ENCODE results near the gene CCDC154. TPM values are rescaled to one million over a fixed set of nuclear protein-coding genes. Genes with fewer than 3 reads are reported as not detected.

The CCDC154 gene
- total and polyA plus RNA-seq, 2 donors (not counting 3 experiments of a cell fraction or from before 2014, with no cell fraction given): 0.65 to 0.75 TPM

- no peaks in the 10 kb centered on the region for H3K9me1 ChIP-seq (replicated peaks; ENCODE audit: control insufficient read depth, extremely low read depth, insufficient read depth, low read length)
- dilution Hi-C loops (cut with MboI; ENCODE audit: extremely low pct_ligation_motif_present, low sequenced_read_pairs): no loop called here
- POLR2A ChIA-PET: no interaction called here
- H3K27ac ChIP-seq (ENCODE audit: insufficient read depth, low read depth, low read length): no peak overlapping the region
- no peak overlapping the region for H3K4me2 ChIP-seq (ENCODE audit: insufficient read depth, low read length)
- no TSS peak for BruUV-seq (replicated peaks)
- no peaks in the 10 kb centered on the region for H3K27me3 ChIP-seq (ENCODE audit: control insufficient read depth in 2 of 2, insufficient read depth in 2 of 2, low read length in 2 of 2)
- no peak overlapping the region for H3K4me3 ChIP-seq (replicated peaks in 1 of 3; ENCODE audit: insufficient read depth in 1 of 3, low read depth in 1 of 3, low read length in 3 of 3)
- no peaks in the 10 kb centered on the region for H3K79me2 ChIP-seq (ENCODE audit: control insufficient read depth, insufficient read depth, low read length)
- no peak overlapping the region for H3K9ac ChIP-seq (replicated peaks; ENCODE audit: extremely low read depth, insufficient read depth, low read length)
- intact Hi-C loops (cut with micrococcal nuclease): loop anchor here (10.0 kb wide), 1 partner anchor 276 kb away; the partner anchor contains the start of gene MAPK8IP3
- no peaks in the 10 kb centered on the region for H4K20me1 ChIP-seq (replicated peaks; ENCODE audit: control insufficient read depth, extremely low read depth, insufficient read depth, low read length)
- no peaks in the 10 kb centered on the region for H3K4me1 ChIP-seq (ENCODE audit: control insufficient read depth, extremely low read depth, insufficient read depth, low read length)
- H3K36me3 ChIP-seq (ENCODE audit: control insufficient read depth in 2 of 2, extremely low read depth in 1 of 2, insufficient read depth in 2 of 2, low read length in 2 of 2): no peaks in the 10 kb centered on the region
- TF ChIP-seq MAX (IDR thresholded peaks at IDR 0.05; ENCODE audit: insufficient read depth, insufficient read length) (no peak), CTCF (IDR thresholded peaks at IDR 0.05; ENCODE audit: extremely low read depth in 1 of 2, insufficient read depth in 1 of 2, low read depth in 1 of 2, low read length in 2 of 2) (peak; percentile 59 to 70), FOS (IDR thresholded peaks at IDR 0.05; ENCODE audit: borderline replicate concordance, insufficient read depth, low read length) (no peak), JUN (IDR thresholded peaks at IDR 0.05; ENCODE audit: borderline replicate concordance, insufficient read depth, insufficient read length, low read depth) (no peak), EZH2 (IDR thresholded peaks at IDR 0.05; ENCODE audit: borderline replicate concordance, low read depth, low read length, severe bottlenecking) (no peak)
- H3K9me3 ChIP-seq (replicated peaks; ENCODE audit: control insufficient read depth, insufficient read depth, low read length): no peaks in the 10 kb centered on the region
- H2AFZ ChIP-seq (ENCODE audit: low read depth, low read length): peak overlapping the region; percentile 65
- CTCF ChIA-PET: interaction anchor here (0.8 to 1.7 kb wide), 4 partner anchors 8 to 322 kb away, joined by 3 to 8 read pairs (median 5); partner anchors contain the start of gene UQCC4
- FAIRE-seq (no peak), DNase-seq (ENCODE audit: low read depth, low spot score) (peak; percentile 36)
Observed at GRCh38 chr16:1428511-1428910, 15.8 kb downstream of the CCDC154 start.

Measured in endothelial cell of umbilical vein (primary cell).